HG03575 (cell line): ENCODE results near the gene CELF2.

Experiments used
- ATAC-seq: cut with Tn5 transposase; IDR thresholded peaks from one replicate; pipeline ENCODE4 v1.9.1; 2021; ENCODE audit not compliant: unreplicated experiment, insufficient number of reproducible peaks, low FRiP score; ENCODE audit errors: extremely low read depth

The CELF2 gene

GRCh38 chr10:11002485-11002884 lies 15.2 kb upstream of the CELF2 start:
- no peak for ATAC-seq

DNA sequence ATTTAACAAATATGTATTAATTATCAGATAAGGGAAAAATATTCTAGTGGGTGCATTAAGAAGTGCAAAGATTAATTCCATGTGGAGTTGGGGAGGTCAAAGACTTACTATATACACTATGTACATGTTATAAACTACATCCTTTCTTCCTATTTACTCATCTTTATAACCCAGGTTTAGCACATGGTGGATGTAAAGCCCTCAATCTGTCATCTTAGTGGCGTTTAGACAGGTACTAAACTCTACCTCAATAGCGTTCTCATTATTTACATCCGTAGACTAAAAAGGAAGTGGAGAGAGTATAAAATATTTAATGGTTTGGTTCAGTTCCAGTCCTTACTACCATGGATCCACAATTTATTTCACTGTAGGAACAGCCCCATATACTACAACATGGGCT lies 14.8 kb upstream of the CELF2 start:
- no peak for ATAC-seq

GRCh38 chr10:11003679-11004078 lies 14.0 kb upstream of the CELF2 start:
- ATAC-seq: no peak

GRCh38 chr10:11004144-11005077 lies 13.3 kb upstream of the CELF2 start:
- no peak for ATAC-seq

GRCh38 chr10:11005725-11006427 lies 11.8 kb upstream of the CELF2 start:
- ATAC-seq: no peak

DNA sequence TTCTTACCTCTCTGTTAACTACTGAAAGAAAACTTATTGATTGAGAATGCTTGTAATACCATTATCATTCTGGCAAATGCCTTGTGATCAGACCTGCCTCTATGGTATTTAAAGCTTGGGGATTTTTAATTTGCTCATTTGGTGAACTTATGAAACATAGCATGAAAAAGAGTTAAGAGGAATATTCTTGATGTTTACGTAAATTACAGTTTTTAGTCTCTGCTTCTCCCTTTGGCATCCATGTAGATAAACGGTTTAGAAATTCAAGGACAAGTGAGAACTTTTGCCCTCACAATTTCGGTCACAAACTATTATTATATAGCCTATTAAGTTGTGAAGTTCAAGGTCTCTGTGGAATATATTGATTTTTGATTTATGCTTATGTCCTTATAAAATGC lies 11.2 kb upstream of the CELF2 start:
- no peak for ATAC-seq

GRCh38 chr10:11007476-11008020 lies 10.1 kb upstream of the CELF2 start:
- ATAC-seq: no peak

- ATAC-seq: no peak
Measured at GRCh38 chr10:11009471-11010308, 8.0 kb upstream of the CELF2 start.

DNA sequence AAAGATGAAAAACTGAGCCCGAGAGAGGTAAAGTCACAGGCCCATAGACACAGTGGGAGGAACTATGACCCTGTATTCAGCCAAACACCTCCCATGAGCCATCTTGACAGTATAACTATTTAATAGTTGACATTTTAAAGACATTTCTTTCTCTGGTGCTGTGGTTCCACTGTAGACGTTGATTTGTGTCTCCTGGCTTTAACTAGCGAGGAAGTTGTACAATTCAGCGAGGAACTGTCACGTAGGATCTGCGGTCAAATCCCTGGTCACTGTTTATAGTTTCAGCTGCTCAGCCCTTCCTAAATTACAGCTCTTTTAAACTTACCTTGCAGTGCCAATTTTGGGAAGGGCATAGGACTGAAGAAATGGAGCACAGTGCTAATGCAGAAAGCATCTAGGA lies 7.1 kb upstream of the CELF2 start:
- ATAC-seq: no peak

DNA sequence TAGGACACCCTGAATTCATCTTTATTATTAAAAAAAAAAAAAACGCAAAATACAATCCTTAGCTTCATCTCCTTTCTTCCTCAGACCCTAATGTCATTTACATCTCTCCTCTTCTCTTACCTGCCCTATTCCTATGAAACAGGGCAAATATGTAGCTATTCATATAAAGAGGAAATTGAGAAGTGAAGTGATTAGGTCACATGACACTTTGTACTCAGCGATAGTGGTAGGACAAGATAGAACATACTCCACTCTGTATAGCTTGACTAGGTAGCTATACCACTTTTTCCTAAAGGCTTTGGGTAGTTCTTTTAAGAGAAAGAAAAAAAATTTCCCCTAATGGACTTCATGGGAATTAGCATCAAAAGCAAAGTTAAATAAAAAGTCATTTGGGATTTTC lies 6.2 kb upstream of the CELF2 start:
- ATAC-seq: no peak

DNA sequence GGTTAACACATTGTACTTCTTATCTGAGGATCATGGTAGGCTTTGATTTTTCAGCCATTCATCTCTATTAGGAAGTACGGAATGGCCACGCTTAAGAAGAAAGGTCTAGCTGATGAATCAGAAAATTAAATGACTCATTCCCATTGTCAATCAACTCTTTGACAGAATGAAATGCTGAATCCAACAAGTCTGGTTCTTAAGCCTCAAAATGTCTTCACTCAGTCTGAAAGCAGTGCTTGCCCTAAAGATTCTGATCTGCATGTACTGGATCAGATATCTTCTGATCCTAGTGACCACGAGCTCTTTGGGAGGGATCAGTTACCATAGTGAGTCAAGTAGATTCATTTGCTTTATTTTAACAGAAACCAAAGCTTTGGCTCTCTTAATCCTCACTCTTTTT lies 5.7 kb upstream of the CELF2 start:
- ATAC-seq: no peak

DNA sequence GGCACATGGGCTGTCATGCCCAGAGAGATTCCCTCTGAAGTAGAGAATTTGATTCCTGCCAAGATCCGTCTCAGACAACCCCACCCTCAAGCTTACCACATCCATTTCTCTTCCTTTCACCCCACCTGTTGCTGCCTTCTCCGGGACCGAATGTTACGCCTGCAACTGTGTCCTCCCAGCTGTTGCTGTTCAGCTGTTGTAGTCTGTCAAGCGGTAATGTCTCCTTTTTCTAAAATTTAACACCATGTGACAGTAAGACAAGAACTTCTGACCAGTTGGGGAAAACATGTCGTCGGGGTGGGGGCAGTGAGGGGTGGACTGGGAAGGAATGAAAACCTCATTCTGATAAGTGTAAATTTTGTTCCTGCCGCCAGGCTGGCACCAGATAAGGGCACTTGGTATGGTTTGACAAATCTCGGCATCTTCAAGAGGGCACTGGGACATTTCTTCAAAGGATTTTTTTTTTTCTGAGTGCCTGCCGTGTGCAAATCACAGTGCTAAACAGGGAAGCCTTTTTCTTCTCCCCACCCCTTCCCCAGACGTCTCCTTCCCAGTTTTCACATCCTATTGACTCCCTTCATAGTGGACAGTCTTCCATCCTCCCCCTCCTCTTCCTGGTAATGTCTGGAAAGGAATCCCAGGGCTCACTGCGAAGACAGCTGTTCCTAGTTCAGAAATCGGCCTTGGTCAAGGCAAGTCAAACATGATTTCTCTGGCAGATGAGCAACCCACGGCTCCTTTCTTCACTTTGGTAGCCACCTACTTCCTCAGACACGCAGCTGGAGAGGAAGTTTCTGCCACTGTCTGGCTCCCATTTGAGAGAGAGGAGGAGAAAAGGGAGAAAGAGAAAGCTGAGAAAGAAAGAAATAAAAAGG lies 5.0 kb upstream of the CELF2 start:
- no peak for ATAC-seq

DNA sequence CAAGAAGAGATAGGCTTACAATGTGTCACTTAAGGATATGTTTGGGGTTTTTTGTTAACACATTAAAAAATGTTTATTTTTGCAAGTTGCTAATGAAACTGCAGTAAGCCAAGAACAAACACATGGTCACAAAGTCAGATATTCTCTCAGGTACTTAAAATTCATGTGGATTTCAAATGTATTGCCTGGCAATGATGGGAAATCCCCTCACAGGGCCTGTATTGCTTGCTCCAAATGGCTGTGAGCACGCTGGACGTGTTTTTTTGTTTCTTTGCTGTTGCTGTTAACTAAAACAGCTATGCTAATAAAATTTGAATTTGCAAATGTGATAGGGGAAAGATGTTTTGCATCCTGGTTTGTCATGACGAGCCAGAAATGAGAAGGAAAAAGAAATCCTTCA lies 3.8 kb upstream of the CELF2 start:
- no peak for ATAC-seq

DNA sequence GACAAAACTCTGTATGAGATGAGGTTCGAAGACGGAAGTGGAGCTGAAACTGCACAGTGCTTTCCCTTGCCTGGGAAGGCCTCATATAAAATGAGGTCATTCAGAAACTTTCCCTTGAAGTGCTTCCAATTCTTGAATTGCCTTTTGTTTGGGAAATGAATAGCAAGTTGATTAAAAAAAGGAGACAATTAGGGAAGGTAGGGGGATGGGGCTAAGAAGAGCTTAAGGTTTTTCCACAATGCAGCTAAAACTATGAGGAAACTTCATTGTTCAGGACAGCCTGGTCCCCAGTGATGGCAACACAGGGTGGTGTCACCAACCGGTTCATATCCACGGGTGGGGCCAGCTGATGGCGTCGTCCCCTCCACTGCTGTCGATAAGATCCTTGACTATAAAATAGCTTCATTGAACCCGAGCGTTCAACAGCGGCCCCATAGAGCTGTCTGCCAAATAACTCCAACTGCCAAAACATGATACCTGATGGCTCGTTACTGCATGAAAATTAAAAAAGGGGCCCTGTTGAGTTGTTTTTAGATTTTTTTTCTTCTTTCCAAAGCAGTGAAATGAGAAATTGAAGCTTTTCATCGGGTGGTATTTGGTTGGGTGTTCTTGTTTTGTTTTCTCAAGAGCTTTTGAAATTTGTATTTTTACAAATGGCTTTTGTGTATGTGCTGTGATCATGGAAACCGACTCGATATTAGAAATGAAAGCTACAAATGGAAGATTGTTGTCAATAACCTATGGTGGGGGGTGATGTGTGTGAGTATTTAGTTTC lies 2.8 kb upstream of the CELF2 start:
- no peak for ATAC-seq

- ATAC-seq: no peak
Measured at GRCh38 chr10:11015446-11015934, 2.2 kb upstream of the CELF2 start.

GRCh38 chr10:11017000-11017569 lies 587 bp upstream of the CELF2 start:
- ATAC-seq: no peak

DNA sequence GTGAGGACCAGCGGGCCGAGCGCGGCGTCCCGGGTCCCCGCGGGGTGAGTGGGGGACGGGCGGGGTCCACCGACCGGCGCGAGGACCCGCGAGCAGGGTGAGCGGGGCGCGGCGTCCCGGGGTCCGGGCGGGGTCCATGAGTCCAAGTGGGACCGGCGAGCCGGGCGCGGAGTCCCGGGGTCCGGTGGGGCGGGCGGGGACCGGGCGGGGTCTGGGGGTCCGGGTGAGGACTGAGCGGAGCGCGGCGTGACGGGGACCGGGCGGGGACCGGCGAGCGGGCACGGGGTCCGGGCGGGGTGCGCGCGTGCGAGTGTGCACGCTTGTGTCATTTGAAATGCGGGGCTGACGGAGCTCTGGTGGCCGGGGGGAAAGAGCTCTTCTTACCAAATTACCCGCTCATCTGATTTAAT lies 765 bp downstream of the CELF2 start:
- no peak for ATAC-seq
